HepG2 (cell line): ENCODE measurements around the gene SLC25A20. TPM values are rescaled to one million over a fixed set of nuclear protein-coding genes. Genes with fewer than 3 reads are reported as not detected.

Source experiments
- GFI1 ChIP-seq: sonication (generic); formaldehyde crosslinking; IDR thresholded peaks from 2 replicates; pipeline ENCODE4 v1.5.0; 2020; ENCODE audit warnings: missing genetic modification reagents, mild to moderate bottlenecking, borderline replicate concordance
- HDAC2 ChIP-seq: sonication (generic); formaldehyde crosslinking; IDR thresholded peaks from 2 replicates; pipeline ENCODE4 v1.4.0; 2020; ENCODE audit warnings: missing genetic modification reagents
- JUN ChIP-seq: sonication (generic); formaldehyde crosslinking; IDR thresholded peaks from 2 replicates; pipeline ENCODE4 v1.4.0; 2020; ENCODE audit warnings: mild to moderate bottlenecking, missing genetic modification reagents
- LCORL ChIP-seq, 2 experiments: fragments of 450-650 bp in 1 of 2; sonication (generic) in 1 of 2; formaldehyde crosslinking in 1 of 2; IDR thresholded peaks; 2 replicates each; pipeline versions ENCODE4 v1.5.0 to v1.6.1; 2017 to 2020; ENCODE audit warnings: antibody characterized with exemption in 1 of 2, missing genetic modification reagents in 1 of 2
- MAF1 ChIP-seq: sonication (generic); formaldehyde crosslinking; IDR thresholded peaks from 2 replicates; pipeline ENCODE4 v1.5.0; 2020; ENCODE audit warnings: missing genetic modification reagents, borderline replicate concordance
- NBN ChIP-seq: fragments of 450-650 bp; conservative IDR thresholded peaks from 2 replicates; pipeline ENCODE4 v1.6.1; 2017
- PAF1 ChIP-seq: IDR thresholded peaks from 2 replicates; pipeline ENCODE4 v1.6.1; 2016; ENCODE audit warnings: missing genetic modification reagents, missing compliant biosample characterization
- POGZ ChIP-seq: sonication (generic); formaldehyde crosslinking; IDR thresholded peaks from 2 replicates; pipeline ENCODE4 v1.4.0; 2020; ENCODE audit warnings: mild to moderate bottlenecking, missing genetic modification reagents
- POLR2G ChIP-seq: fragments of 200-400 bp; formaldehyde crosslinking; IDR thresholded peaks from 2 replicates; pipeline ENCODE4 v1.6.1; 2018; ENCODE audit warnings: mild to moderate bottlenecking, low read depth, low read length, moderate library complexity
- SMAD3 ChIP-seq: sonication (generic); formaldehyde crosslinking; IDR thresholded peaks from 2 replicates; pipeline ENCODE4 v1.4.0; 2020; ENCODE audit warnings: missing genetic modification reagents
- YY1 ChIP-seq: IDR thresholded peaks from 2 replicates; pipeline ENCODE4 v1.6.1; 2011; ENCODE audit warnings: low read length, low read depth, moderate library complexity, mild to moderate bottlenecking; ENCODE audit not compliant: insufficient read depth, insufficient replicate concordance
- ZNF850 ChIP-seq: sonication (generic); formaldehyde crosslinking; conservative IDR thresholded peaks from 2 replicates; pipeline ENCODE4 v1.9.0; 2021; ENCODE audit warnings: mild to moderate bottlenecking, missing genetic modification reagents
- ZSCAN20 ChIP-seq: sonication (generic); formaldehyde crosslinking; IDR thresholded peaks from 2 replicates; pipeline ENCODE4 v1.4.0; 2020; ENCODE audit warnings: missing genetic modification reagents, mild to moderate bottlenecking, borderline replicate concordance
- polyA plus RNA-seq, 8 experiments: library from polyadenylated mRNA; depleted of rRNA in 3 of 8; stranded (reverse) in 7 of 8; unstranded in 1 of 8; fragments of >200 nt; fragmentation: Illumina TruSeq in 4 of 8; extraction: Trizol in 4 of 8; gene quantifications; 2 replicates each; pipeline versions ENCODE4 v1.2.1 to v1.2.3, GENCODE V29; 2011 to 2016; ENCODE audit warnings: low read depth in 4 of 8, missing spikeins in 1 of 8, mixed read lengths in 1 of 8; ENCODE audit not compliant: insufficient read depth in 1 of 8
- total RNA-seq, 5 experiments: library from RNA; depleted of rRNA; stranded (reverse); fragments of >200 nt; fragmentation: Illumina TruSeq; extraction: Trizol; gene quantifications; 2 replicates each; pipeline ENCODE4 v1.2.3, GENCODE V29; 2016; ENCODE audit warnings: low read depth in 1 of 5
- TF ChIP-seq, protein P1 (sequence below): sonication (generic); formaldehyde crosslinking; IDR thresholded peaks from one replicate; pipeline ENCODE4 v1.5.1; 2020; ENCODE audit warnings: mild to moderate bottlenecking, missing genetic modification reagents; ENCODE audit errors: not compliant biosample characterization
- TF ChIP-seq, protein P2 (sequence below): sonication (generic); formaldehyde crosslinking; IDR thresholded peaks from 2 replicates; pipeline ENCODE4 v1.4.0; 2020; ENCODE audit warnings: mild to moderate bottlenecking, missing genetic modification reagents

SLC25A20 gene
- total and polyA plus RNA-seq, 2 of the 13 experiments (the other 11 are each of a cell fraction or from before 2014, with no cell fraction given): 21.1 to 26.6 TPM

DNA sequence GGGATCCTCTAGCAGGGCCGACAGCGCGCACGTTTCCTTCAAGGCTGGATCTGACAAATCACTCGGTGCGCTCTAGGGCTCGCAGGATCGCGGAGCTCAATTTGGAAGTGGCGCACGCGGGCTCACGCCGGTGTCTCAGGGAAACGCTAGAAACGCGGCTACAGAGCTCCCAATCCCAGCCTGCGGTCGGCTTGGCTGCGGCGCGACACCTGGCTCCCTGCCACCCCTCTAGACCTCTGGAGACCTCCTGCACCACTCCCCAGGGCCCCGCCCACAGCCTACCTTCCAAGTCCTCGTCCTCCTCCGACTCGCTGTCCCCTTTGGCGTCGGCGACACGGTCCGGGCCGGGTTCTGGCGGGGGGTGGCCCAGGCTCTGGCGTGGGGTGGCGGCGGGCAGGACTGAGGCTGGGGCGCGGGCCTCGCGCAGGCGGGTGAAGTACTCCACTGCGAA, 51.6 kb downstream of the SLC25A20 start (continued):
- TF ChIP-seq, protein P1, sequence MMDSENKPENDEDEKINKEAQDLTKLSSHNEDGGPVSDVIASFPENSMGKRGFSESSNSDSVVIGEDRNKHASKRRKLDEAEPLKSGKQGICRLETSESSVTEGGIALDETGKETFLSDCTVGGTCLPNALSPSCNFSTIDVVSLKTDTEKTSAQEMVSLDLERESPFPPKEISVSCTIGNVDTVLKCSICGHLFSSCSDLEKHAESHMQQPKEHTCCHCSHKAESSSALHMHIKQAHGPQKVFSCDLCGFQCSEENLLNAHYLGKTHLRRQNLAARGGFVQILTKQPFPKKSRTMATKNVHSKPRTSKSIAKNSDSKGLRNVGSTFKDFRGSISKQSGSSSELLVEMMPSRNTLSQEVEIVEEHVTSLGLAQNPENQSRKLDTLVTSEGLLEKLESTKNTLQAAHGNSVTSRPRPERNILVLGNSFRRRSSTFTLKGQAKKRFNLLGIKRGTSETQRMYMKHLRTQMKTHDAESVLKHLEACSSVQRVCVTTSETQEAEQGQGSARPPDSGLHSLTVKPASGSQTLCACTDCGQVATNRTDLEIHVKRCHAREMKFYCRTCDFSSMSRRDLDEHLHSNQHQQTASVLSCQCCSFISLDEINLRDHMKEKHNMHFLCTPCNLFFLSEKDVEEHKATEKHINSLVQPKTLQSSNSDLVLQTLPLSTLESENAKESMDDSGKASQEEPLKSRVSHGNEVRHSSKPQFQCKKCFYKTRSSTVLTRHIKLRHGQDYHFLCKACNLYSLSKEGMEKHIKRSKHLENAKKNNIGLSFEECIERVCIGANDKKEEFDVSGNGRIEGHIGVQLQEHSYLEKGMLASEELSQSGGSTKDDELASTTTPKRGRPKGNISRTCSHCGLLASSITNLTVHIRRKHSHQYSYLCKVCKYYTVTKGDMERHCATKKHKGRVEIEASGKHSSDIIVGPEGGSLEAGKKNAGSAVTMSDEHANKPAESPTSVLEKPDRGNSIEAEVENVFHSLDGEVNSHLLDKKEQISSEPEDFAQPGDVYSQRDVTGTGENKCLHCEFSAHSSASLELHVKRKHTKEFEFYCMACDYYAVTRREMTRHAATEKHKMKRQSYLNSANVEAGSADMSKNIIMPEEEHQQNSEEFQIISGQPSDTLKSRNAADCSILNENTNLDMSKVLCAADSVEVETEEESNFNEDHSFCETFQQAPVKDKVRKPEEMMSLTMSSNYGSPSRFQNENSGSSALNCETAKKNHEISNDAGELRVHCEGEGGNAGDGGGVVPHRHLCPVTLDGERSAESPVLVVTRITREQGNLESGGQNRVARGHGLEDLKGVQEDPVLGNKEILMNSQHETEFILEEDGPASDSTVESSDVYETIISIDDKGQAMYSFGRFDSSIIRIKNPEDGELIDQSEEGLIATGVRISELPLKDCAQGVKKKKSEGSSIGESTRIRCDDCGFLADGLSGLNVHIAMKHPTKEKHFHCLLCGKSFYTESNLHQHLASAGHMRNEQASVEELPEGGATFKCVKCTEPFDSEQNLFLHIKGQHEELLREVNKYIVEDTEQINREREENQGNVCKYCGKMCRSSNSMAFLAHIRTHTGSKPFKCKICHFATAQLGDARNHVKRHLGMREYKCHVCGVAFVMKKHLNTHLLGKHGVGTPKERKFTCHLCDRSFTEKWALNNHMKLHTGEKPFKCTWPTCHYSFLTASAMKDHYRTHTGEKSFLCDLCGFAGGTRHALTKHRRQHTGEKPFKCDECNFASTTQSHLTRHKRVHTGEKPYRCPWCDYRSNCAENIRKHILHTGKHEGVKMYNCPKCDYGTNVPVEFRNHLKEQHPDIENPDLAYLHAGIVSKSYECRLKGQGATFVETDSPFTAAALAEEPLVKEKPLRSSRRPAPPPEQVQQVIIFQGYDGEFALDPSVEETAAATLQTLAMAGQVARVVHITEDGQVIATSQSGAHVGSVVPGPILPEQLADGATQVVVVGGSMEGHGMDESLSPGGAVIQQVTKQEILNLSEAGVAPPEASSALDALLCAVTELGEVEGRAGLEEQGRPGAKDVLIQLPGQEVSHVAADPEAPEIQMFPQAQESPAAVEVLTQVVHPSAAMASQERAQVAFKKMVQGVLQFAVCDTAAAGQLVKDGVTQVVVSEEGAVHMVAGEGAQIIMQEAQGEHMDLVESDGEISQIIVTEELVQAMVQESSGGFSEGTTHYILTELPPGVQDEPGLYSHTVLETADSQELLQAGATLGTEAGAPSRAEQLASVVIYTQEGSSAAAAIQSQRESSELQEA: peak; percentile 74
- TF ChIP-seq SMAD3 (CRISPR knock-in tag) (no peak), JUN (no peak), HDAC2 (CRISPR knock-in tag) (0 out of 2 replicates have a peak, but pooled peaks have one; percentile 18), ZSCAN20 (CRISPR knock-in tag) (peak; percentile 74; the same call in 1 of the 2 replicates), MAF1 (0 out of 2 replicates have a peak, but pooled peaks have one; percentile 48), GFI1 (0 out of 2 replicates have a peak, but pooled peaks have one; percentile 27), POGZ (CRISPR knock-in tag) (0 out of 2 replicates have a peak, but pooled peaks have one; percentile 22), POLR2G (no peak), LCORL (IDR thresholded peaks at IDR 0.05) (no peak), LCORL (CRISPR knock-in tag; IDR thresholded peaks at IDR 0.05) (peak; percentile 55), ZNF850 (no peak), PAF1 (CRISPR knock-in tag) (no peak), NBN (no peak), YY1 (no peak)
- TF ChIP-seq, protein P2, sequence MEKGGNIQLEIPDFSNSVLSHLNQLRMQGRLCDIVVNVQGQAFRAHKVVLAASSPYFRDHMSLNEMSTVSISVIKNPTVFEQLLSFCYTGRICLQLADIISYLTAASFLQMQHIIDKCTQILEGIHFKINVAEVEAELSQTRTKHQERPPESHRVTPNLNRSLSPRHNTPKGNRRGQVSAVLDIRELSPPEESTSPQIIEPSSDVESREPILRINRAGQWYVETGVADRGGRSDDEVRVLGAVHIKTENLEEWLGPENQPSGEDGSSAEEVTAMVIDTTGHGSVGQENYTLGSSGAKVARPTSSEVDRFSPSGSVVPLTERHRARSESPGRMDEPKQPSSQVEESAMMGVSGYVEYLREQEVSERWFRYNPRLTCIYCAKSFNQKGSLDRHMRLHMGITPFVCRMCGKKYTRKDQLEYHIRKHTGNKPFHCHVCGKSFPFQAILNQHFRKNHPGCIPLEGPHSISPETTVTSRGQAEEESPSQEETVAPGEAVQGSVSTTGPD (CRISPR knock-in tag): peak; percentile 46; the same call in 1 of the 2 replicates
